Keratinocyte (primary cell): ENCODE data around the gene FAM50A.

Experiments
- EZH2 ChIP-seq: IDR thresholded peaks from one replicate; pipeline ENCODE4 v1.6.1; 2012; ENCODE audit warnings: inconsistent platforms, mild to moderate bottlenecking, low read length, moderate library complexity
- TF ChIP-seq, protein P1 (sequence below), 3 experiments: IDR thresholded peaks in 1 of 3; conservative IDR thresholded peaks in 1 of 3; optimal IDR thresholded peaks in 1 of 3; 2 replicates in 2 of 3; 3 replicates in 1 of 3; pipeline versions ENCODE3 to v1.5.1; 2011; ENCODE audit warnings: low read length in 3 of 3, mild to moderate bottlenecking in 3 of 3, moderate library complexity in 2 of 3, control low read depth in 1 of 3, inconsistent platforms in 1 of 3; ENCODE audit not compliant: insufficient read depth in 2 of 3; ENCODE audit errors: extremely low read depth in 1 of 3

DNA sequence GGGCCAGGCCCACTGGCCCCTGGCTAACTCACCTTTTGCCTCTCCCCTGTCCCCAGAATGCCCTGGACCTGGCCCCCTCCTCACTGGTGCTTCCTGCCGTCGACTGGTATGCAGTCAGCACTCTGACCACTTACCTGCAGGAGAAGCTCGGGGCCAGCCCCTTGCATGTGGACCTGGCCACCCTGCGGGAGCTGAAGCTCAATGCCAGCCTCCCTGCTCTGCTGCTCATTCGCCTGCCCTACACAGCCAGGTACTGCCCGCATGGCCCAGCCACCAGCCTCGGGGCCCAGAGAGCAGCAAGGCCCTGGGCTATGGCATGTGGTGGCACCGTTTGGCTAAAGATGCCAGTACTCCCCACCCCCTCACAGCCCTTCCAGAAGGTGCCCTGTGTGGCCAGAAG is 11.7 kb upstream of the FAM50A start:
- TF ChIP-seq, protein P1, sequence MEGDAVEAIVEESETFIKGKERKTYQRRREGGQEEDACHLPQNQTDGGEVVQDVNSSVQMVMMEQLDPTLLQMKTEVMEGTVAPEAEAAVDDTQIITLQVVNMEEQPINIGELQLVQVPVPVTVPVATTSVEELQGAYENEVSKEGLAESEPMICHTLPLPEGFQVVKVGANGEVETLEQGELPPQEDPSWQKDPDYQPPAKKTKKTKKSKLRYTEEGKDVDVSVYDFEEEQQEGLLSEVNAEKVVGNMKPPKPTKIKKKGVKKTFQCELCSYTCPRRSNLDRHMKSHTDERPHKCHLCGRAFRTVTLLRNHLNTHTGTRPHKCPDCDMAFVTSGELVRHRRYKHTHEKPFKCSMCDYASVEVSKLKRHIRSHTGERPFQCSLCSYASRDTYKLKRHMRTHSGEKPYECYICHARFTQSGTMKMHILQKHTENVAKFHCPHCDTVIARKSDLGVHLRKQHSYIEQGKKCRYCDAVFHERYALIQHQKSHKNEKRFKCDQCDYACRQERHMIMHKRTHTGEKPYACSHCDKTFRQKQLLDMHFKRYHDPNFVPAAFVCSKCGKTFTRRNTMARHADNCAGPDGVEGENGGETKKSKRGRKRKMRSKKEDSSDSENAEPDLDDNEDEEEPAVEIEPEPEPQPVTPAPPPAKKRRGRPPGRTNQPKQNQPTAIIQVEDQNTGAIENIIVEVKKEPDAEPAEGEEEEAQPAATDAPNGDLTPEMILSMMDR (optimal IDR thresholded peaks at IDR 0.05 in 1 of 3, IDR thresholded peaks at IDR 0.05 in 1 of 3, conservative IDR thresholded peaks at IDR 0.05 in 1 of 3; ENCODE audit: extremely low read depth in 1 of 3, insufficient read depth in 2 of 3, low read length in 3 of 3), result no peak
- TF ChIP-seq EZH2, result no peak
